HG03135 (cell line): ENCODE results near the gene DBX1.
"Not testable (repeated sequence)": the region's sequence is repeated elsewhere in the genome, so short reads cannot be mapped to it uniquely, and the experiment has no call there.

Experiments used
- ATAC-seq: cut with Tn5 transposase; IDR thresholded peaks from one replicate; pipeline ENCODE4 v1.9.1; 2021; ENCODE audit warnings: mild to moderate bottlenecking, moderate library complexity; ENCODE audit not compliant: unreplicated experiment

The DBX1 gene

DNA sequence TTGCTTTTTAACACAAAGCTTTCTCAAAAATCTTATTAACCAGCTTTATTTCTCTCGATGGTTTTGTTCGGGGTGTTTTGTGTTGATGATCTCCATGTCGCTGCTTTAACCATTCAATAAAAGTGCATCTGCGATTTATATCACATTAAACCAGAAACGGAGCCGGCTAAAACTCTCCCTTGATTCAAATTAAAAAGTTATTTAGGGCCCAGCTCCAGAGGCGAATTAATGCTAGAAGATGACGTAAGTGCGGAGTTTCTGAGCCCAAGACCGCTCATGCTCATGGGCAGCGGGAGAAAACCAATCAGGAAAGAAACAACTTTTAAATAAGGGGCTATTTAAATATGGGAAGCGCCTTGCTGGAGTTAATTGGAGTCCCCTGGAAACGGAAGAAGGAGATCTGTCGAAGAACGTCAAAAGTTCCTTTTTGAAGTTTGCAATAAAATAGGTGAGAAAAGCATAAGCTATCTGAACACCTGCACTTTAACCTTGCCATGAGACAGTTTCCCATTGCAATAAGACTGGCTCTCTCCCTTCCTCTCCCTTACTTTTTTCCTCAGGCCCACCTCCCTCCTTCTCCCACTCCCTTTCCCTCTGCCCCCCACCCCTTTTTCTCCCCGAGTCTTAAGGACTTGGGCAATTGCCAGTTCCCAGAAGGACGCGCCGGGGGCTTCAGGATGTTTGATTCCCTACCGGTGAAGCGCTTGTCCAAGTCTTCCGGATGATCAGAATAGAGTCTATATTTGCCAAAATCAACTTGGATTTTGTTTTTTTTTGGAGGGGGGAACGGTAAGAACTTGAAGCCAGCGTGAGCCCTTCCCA lies 1.9 kb upstream of the DBX1 start:
- no peak for ATAC-seq

DNA sequence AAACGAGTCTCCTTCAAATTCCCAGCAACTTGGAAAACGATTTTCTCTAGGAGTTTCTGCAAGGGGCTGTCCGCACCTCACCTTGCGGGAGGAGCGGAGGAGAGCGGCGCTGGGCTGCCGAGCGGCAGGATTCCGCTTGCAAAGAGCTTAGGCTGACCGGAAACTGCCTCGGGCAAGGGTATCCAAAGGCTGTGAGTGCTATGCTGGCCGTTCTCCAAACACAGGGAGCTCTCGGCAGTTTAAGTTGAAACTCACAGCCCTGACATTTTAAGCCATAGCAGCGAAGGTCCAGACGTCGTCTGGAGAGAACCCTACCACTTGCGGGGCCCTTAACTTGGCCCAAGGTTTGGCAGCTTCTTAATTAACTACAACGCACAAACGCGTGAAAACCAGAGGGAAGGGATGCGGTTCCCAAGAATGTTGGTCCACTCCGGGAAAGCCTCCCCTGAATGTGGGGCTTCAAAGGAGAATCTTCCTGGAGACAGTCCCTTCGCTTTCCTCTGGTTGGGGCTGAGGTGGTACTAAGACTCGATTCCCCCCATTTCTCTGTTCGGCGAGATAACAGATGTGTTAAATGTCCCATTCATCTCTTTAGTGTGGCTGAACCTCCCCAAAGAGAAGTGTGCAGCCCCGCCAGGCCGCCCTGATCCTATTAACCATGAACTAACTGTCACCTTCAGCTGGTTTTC lies 1.1 kb upstream of the DBX1 start:
- no peak for ATAC-seq

DNA sequence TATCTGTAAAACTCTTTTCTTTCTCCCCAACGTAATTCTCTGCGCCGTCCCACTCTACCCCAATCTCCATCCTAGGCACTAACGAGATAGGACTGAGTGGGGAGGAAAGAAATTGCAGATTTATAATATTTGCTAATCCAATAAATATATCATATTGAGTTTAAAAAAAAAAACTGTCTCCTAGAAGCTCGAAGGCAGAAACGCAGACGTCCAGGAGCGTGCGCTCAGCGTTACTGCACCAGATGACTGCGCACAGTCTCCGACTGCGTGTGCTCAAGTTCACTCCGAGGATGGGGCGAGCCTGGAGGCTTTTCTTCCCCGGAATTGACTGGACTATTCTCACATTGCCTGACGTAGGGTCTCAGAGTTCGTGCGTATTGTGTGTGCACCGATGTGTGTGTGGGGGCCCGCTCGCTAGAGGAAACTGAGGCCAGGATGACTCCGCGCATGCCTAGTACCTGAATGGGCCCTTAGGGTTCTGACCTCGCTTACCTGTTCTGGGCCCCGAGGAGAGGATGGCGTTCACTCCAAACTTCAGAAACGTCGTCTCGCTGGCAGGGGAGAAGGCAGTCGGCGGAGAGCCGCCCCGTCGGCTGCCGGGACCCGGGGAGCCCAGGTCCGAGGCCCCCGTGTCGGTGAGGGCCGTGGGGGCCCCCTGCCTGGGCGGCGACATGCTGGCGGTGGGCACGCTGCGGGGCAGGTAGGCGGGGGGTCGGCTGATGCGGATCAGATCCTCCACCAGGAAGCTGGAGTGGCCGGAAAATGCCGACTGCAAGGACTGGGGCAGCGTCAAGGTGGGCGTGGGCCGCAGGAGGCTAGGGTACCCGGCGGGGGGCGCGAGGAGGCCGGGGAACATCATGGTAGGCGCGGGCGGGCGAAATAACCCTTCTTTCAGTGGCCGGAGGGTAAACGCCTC lies 551 bp downstream of the DBX1 start:
- ATAC-seq, result no peak

DNA sequence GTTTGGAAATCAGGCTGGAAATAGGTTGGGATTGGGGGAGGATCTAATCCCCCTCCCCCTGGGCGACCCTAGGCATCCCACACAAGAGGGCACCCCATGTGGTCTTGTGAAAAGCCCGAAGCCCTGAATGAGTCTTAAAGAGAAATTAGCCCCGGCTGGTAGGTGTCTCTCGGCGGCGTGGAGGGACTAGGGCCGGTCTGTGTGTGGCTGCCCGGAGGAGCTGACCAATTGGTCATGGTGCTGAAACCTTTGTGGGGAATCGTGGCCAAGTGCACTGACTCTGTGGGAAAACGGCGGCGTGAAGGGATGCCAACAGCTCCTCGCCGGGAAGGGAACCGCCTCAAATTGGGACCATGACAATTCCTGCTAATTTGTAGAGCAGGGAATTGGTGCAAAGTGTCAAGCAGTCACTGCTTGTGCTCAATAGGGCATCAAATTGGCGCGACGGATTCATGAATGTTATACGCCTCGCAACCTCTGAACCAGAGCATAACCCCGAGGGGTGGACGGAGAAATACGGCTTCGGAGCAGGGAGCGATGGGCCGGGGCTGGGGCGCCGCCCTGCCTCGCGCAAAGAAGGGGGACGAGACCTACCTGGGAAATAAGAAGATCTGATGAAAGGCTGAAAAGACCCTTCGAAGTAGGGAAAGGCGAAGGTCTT lies 1.5 kb downstream of the DBX1 start:
- ATAC-seq, result no peak

DNA sequence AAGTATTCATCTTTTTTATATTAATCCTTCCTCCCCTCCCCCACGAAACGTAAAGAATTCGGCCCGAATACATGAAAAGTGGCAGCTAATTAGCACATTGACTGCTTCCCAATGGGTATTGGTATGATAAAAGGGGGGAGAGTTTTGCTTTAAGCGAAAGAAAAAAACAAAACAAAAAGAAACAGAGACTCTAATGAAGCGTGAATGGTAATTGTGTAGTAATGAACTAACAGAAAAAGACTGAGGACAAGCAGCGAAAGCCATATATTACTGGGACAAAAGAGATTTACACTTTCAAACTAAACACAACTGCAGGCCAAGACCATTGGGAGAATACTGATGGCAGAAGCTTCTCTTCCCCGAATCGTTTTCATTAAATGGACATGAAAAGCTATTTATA lies 2.5 kb downstream of the DBX1 start:
- ATAC-seq, result no peak

DNA sequence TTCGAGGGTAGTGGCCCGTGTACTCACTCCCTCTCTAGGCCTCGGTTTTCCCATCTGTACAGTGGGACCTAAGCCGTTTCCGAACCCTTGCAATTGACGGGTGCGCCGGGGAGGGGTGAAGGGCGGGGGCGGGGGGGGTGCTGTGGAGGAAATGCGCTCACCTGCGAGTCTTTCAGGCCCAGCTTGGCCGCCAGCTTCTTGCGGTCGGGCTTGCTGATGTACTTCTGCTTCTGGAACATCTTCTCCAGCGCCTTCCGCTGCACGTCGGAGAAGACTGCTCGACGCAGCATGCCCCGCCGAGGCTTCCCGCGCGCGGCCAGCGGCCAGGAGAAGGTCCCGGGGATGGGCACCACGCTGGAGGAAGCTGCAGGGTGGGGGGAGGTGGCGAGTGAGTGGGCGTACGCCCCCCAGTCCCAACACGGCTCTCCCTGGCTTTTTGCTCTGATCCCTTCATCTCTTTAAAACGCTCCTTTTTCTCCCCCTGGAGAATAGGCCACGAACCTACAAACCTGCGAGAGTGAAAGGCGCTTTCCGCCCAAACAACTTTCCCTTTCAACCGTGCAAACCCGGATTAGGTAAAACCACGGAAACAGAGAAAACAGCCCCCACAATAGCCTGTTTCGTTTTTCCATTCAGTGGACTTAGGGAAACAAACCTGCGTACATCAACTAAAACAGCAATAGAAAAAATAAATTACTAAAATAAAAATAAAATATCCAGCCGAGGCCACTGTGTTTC lies 3.2 kb downstream of the DBX1 start:
- no peak for ATAC-seq

DNA sequence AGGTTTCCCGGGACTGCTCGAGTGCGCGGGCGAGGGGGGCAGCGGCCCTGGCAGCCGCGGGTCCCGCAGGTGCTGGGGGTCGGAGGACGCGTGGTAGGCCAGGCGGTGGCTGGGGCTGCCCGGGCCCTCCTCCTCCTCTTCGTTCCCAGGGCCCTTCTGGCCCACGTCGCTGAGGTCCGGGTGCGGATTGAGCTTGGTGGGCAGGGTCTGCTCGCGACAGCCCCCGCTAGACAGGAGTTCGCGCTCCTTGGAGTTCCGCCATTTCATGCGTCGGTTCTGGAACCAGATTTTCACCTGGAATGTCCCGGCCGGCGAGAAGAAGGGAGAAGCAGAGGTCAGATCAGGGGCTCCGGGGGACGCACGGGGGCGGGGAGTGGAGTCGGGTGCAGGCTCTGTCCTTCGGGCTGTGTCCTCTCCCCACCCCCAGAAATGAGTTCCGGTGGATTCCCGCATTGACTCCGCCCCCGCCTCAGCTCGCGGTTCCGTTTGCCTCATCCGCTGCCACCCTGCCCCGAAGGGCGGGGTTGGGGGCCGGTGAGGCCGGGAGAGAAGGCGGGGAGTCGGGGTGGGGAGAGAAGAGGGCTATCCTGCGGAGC lies 3.9 kb downstream of the DBX1 start:
- no peak for ATAC-seq

DNA sequence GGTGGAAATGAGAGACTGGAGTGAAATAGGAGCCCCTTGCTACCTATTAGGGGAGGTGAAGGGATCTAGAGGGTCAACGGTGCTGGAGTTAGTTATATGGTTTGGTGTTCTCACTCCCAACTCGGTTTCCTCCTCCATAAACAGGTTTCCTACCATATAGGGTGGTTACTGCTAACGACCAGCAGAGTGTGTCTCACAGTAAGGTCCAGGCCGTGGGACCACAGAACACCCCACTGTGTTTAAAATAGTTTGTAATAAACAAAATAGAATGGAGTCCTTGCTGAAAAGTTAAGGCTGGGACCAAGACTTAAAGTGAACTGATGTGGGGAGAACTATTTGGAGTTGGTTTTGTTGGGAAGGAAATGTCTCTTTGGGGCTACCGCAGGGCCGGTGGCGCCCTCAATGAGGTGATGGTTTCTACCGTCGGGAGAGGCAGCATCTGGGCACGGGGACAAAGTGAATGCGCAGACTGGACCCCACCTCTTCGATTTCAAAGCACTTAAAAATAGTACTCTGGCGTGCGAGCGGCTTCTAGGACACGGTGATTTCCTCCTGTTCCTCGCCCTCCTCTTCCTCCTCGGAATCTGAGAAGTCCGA lies 4.5 kb downstream of the DBX1 start:
- ATAC-seq, result no peak

DNA sequence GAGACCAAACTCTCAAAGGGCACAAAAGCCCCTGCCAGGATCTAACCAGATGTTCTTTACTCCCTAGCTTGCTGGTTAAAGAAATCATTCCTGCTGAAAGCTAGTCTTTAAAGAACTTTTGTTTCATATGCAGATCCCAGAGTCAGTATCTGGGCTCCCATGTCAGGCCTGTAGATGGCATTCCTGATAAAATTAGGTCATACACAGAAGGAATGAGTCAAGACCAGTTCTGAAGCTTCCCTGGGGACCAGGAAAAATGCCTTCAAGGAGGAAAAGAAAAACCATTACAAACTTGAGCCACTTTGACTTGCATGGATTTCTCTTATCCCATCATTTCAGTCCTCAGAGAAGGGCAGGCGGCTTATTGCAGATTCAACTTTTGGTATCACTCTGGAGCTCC lies 5.9 kb downstream of the DBX1 start:
- no peak for ATAC-seq

DNA sequence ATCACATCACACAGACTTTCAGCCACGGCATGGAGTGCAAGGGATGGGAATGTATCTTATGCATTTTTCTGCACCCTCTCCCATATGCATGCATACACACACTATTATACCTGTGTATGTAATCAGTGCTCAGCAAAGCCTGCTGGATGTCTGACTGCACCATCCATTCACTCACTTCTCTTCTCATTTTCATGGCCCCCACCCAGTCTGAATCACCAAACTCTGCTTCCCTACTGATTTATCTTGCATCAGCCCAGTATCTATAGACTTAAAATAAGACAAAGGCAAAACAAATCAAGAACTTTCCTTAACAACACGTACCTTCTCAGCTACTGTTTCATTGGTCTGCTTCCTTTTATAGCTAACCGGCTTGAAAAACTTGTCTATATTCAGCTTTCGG lies 21.6 kb downstream of the DBX1 start:
- no peak for ATAC-seq

DNA sequence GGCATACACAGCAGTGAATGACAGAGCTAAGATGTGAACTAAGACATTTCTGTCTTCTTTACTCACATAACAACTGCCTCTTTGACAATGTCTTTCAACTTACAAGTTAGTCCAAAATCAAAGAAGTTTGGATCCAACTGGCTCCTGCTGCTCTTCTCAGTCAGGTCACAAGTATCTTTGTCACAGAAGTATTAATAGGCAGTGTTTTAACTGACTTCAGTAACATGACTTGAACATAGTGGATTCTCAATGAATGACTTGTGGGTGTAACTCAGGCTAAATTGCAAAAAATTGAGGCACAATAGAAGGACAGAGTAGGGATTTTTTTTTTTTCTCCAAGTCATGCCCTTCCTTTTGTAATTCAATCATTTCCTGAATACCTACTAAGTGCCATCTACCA lies 22.6 kb downstream of the DBX1 start:
- ATAC-seq, result no peak

DNA sequence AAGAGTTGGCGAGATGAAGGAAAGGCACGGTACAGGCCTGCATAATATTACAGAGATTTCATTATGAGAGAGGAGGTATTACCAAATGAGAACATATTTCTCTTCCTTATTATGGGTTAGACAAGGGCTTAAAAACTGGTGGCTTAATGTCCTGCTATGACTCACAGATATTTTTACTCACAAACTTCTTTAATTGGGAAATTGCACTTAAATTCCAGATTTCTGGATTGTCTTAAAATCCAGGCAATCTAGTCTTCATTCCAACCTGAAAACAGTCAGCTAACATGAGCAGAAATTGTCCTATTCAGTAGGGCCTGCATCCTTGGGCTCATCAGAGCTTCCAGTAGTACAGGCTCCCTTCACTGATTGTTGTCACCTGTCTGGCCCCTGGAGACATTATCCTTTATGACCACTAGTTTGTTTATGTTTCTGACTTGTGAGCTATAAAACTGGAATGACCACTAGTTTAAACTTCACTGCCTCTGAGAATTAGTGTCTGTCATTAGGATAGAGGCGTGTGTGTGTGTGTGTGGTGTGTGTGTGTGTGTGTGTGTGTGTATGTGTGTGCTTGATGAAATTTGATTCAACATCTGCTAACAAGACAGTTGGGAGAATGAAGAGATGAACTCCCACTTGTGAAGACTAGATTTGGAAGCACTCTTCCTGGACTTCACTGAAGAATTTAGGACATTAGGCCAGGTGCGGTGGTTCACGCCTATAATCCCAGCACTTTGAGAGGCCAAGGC lies 25.1 kb downstream of the DBX1 start:
- no peak for ATAC-seq

DNA sequence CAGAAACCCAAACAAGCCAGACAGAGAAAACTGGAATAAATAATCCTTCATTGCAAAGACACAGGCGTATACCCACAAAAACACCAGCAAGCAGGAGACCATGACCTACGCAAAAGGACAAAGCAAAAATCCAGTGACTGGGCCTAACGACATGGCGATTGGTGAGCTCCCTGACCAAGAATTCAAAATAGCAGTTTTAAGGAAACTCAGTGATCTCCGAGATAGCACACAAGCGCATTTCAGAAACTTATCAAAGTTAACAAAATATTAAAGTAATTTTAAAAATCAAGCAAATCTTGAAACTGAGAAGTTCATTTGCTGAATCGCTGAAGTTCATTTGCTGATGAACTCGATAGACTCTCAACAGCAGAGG lies 27.6 kb downstream of the DBX1 start:
- ATAC-seq, result no peak

DNA sequence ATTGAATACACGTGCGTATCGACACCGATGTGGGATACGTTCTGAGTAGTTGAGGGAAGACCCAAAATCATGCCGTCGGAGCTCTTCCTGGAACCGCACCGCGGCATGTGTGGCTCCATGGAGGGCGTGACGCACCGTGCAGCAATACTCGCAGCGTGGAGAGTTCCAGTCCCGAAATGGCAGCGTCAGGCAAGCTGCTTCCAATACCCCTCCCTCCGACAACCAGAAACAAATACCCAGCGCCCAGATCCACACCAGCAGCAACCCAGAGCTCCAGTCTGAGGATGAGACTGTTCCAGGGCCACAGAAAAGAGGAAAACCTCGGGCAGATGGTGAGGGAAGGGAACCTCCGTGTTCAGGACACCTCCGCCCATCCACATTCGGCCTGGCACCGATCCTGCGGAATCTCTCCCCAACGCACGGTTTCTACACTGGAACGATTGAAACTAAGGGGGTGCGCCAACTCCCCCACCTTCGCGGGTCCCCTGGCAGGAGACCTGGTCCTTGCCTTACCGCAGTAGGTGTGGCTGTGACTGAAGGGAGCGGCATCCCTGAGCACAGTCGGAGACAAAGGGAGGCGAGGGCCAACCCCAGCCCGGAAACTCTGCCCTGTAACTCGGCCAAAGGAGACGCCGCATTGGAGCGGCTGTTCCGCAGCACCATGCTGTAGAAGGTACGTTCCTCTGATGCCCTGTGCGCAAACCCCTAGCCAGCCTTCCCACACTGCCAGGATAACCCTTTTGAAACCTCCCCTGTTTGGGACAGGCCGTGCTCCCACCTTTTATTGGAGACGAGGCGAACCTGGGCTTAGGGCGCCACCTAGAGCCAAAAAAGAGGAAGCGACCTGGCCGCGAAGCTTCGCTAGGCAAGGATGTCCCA lies 28.2 kb downstream of the DBX1 start:
- ATAC-seq, result no peak

DNA sequence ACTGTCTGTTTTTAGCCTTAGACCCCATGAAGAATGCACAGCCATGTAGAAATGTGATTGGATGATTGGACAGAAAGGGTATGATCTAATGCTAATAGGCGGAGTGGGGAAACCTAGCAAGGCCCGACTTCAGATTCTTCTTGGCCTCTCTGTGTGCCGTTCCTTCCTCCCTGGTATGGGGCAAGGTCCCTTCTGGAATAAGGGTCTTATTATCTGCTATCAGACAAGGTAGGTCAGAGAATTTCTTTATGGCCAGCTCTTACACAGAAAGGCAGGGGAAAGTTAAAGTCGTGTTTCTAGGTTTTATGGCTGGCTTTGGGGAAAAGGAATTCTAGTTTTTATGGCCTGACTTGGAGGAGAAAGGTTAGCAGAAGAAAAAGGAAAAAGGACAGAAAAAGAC lies 30.6 kb downstream of the DBX1 start:
- no peak for ATAC-seq

DNA sequence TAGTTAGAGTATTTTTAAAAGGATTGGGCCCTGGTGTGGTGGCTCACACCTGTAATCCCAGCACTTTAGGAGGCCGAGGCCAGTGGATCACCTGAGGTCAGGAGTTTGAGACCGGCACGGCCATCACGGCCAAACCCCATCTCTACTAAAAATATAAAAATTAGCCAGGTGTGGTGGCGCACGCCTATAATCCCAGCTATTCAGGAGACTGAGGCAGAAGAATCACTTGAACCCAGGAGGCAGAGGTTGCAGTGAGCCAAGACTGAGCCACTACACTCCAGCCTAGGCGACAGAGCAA lies 31.8 kb downstream of the DBX1 start:
- ATAC-seq, result not testable (repeated sequence)

DNA sequence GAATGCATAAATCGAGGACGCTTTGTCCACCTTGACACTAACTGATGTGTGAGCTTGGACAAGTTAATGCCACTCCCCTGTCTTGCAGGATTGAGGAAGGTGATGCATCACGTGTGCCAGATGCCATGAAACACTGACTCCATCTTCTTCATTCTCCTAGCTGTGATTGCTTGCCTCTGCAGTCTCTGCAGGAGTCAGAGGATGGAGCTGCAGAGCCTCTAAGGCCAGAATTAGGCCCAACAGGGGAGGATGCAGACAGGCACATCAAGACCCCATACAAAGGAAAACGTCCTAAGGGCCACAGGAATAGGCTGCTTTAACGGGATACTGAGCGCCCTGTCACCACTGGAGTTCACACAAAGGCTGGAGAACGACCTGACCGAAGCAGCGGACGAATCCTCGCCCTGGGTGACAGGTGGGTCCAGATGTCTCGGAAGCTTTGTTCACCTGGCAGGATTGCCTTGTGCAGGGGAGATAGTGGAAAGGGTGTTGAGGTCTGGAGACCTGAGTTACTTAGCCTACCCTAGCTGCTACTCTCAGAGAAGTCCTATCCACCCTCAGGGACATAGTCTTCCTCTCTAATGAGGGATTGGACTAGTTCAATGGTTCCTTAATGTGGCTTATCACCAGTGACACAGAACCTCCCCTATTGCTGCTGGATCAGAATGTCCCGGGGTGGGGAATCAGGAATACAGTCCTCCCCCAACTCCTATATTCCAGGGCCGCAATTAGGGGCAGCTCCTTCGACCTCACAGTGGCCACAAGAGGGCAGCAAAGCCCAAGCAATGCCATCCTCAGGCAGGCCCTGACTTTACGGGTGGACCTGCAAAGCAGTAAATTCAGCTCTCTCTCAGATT lies 32.4 kb downstream of the DBX1 start:
- no peak for ATAC-seq
